WTC11 (cell line): ENCODE measurements around the gene PGBD5.

Source experiments
- CTCF ChIP-seq: fragments of 200-600 bp; IDR thresholded peaks from 2 replicates; pipeline ENCODE4 v1.8.0; 2022; ENCODE audit warnings: antibody characterized with exemption
- E2F1 ChIP-seq: sonication (generic); formaldehyde crosslinking; IDR thresholded peaks from 2 replicates; pipeline ENCODE4 v1.8.0; 2022; ENCODE audit warnings: mild to moderate bottlenecking, missing genetic modification reagents
- ELF4 ChIP-seq: sonication (generic); formaldehyde crosslinking; IDR thresholded peaks from 2 replicates; pipeline ENCODE4 v1.8.1; 2022; ENCODE audit warnings: low read depth, mild to moderate bottlenecking, moderate library complexity, missing genetic modification reagents
- NFYB ChIP-seq: sonication (generic); formaldehyde crosslinking; conservative IDR thresholded peaks from 2 replicates; pipeline ENCODE4 v1.8.0; 2022; ENCODE audit warnings: low read depth, missing genetic modification reagents
- PREB ChIP-seq: sonication (generic); formaldehyde crosslinking; IDR thresholded peaks from 2 replicates; pipeline ENCODE4 v1.8.1; 2022; ENCODE audit warnings: mild to moderate bottlenecking, missing genetic modification reagents, moderate library complexity, borderline replicate concordance

- TF ChIP-seq PREB (CRISPR knock-in tag) (no peak), NFYB (CRISPR knock-in tag) (no peak), E2F1 (CRISPR knock-in tag) (no peak), ELF4 (CRISPR knock-in tag) (no peak), CTCF (no peak)
These were observed 43.1 kb upstream of the PGBD5 start for GRCh38 chr1:230469271-230469670.
